Measurements from ENCODE around the gene RNPEPL1.
A peak's percentile ranks its signal among the peaks of the same experiment; 100 is the strongest.

RNPEPL1 gene

GRCh38 chr2:240593026-240593702, 24.9 kb downstream of the RNPEPL1 start:
- no peak for DNase-seq

GRCh38 chr2:240593703-240594451, 25.6 kb downstream of the RNPEPL1 start:
- no peak for DNase-seq

GRCh38 chr2:240594511-240595380, 26.5 kb downstream of the RNPEPL1 start:
- no peak for DNase-seq

GRCh38 chr2:240595381-240596079, 27.2 kb downstream of the RNPEPL1 start:
- no peak for DNase-seq

- no peak for DNase-seq
Observed at GRCh38 chr2:240596080-240596460, 27.8 kb downstream of the RNPEPL1 start.

GRCh38 chr2:240596491-240596931, 28.2 kb downstream of the RNPEPL1 start:
- peak; percentile 27 for DNase-seq

- DNase-seq = no peak
Observed at GRCh38 chr2:240597054-240597418, 28.8 kb downstream of the RNPEPL1 start.

GRCh38 chr2:240597419-240598181, 29.3 kb downstream of the RNPEPL1 start:
- DNase-seq = no peak

- DNase-seq = no peak
Observed at GRCh38 chr2:240598311-240598911, 30.1 kb downstream of the RNPEPL1 start.

GRCh38 chr2:240599141-240599583, 30.9 kb downstream of the RNPEPL1 start:
- DNase-seq = no peak

- DNase-seq = no peak
Observed at GRCh38 chr2:240600451-240600961, 32.2 kb downstream of the RNPEPL1 start.

GRCh38 chr2:240601061-240601830, 33.0 kb downstream of the RNPEPL1 start:
- no peak for DNase-seq

GRCh38 chr2:240601831-240602160, 33.5 kb downstream of the RNPEPL1 start:
- no peak for DNase-seq

- no peak for DNase-seq
Observed at GRCh38 chr2:240602266-240603050, 34.2 kb downstream of the RNPEPL1 start.

GRCh38 chr2:240603081-240603835, 35.0 kb downstream of the RNPEPL1 start:
- no peak for DNase-seq

GRCh38 chr2:240603846-240604245, 35.6 kb downstream of the RNPEPL1 start:
- DNase-seq = no peak

GRCh38 chr2:240604291-240604938, 36.1 kb downstream of the RNPEPL1 start:
- DNase-seq = no peak

- no peak for DNase-seq
Observed at GRCh38 chr2:240604939-240605716, 36.8 kb downstream of the RNPEPL1 start.

Measured in NCI-H1092 (cell line).